ENCODE results near the gene STRAP.
"Not testable (repeated sequence)": the region's sequence is repeated elsewhere in the genome, so short reads cannot be mapped to it uniquely, and the experiment has no call there.

- TF ChIP-seq CTCF (IDR thresholded peaks at IDR 0.05; ENCODE audit: insufficient read depth, low read length); REST (IDR thresholded peaks at IDR 0.05; ENCODE audit: insufficient replicate concordance, low read depth); GABPA (IDR thresholded peaks at IDR 0.05; ENCODE audit: low read depth): not testable (repeated sequence)
These were observed 66.3 kb downstream of the STRAP start for GRCh38 chr12:15948461-15948860.
